GM12878 (cell line): ENCODE results near the gene ABCC1. TPM values are rescaled to one million over a fixed set of nuclear protein-coding genes. Genes with fewer than 3 reads are reported as not detected.

Experiments used
- ATAC-seq: fragments of 200-7000 bp; cut with Tn5 transposase; 3 replicates; pipeline ENCODE4 v1.9.1; 2020; ENCODE audit warnings: mild to moderate bottlenecking, moderate library complexity
- BruUV-seq: library from RNA; stranded (reverse); fragments of 400-500 nt; replicated peaks from 2 replicates; lab custom pipeline; 2021; lab: Mats Ljungman, UMichigan
- CTCF ChIA-PET: fragments of 300-600 bp; sonication (Branson Sonifier 250); formaldehyde crosslinking; extraction: SDS; loops from one replicate; lab custom pipeline; 2021; ENCODE audit warnings: inconsistent platforms; lab: Yijun Ruan, JAX
- POLR2A ChIA-PET: fragments of 350-600 bp; formaldehyde crosslinking; extraction: SDS; loops from one replicate; lab custom pipeline; 2021; ENCODE audit warnings: inconsistent platforms; lab: Charles Lee
- RAD21 ChIA-PET: fragments of 300-600 bp; sonication (Branson Sonifier 250); formaldehyde crosslinking; loops from one replicate; lab custom pipeline; 2023; ENCODE audit warnings: antibody characterized with exemption; ENCODE audit not compliant: unreplicated experiment; lab: Charles Lee
- SMC1A ChIA-PET: fragments of 300-600 bp; sonication (Branson Sonifier 250); formaldehyde crosslinking; loops from one replicate; lab custom pipeline; 2023; ENCODE audit not compliant: unreplicated experiment, uncharacterized antibody; lab: Charles Lee
- DNase-seq: peaks from one replicate; pipeline ENCODE4 v3.0.0-alpha.2; 2011; ENCODE audit warnings: low read depth, low spot score
- FAIRE-seq: peaks from 3 replicates; lab custom pipeline; 2011; peaks lifted over from hg19 to GRCh38; lab: Jason Lieb, UNC
- H2AFZ ChIP-seq: 2 replicates; pipeline ENCODE4 v1.6.0; 2011; ENCODE audit warnings: low read depth, low read length, control low read depth; ENCODE audit not compliant: control insufficient read depth
- H3K27ac ChIP-seq: 2 replicates; pipeline ENCODE4 v1.5.1; 2011; ENCODE audit warnings: control low read depth; ENCODE audit not compliant: control insufficient read depth, insufficient read depth
- H3K27me3 ChIP-seq, 2 experiments: replicated peaks in 1 of 2; 2 replicates each; pipeline versions ENCODE4 v1.6.0 to v1.6.1; 2011; ENCODE audit warnings: low read length in 1 of 2; ENCODE audit not compliant: control insufficient read depth in 2 of 2, insufficient read depth in 2 of 2
- H3K36me3 ChIP-seq, 2 experiments: 2 replicates each; pipeline ENCODE4 v1.5.1; 2011; ENCODE audit warnings: low read length in 1 of 2; ENCODE audit not compliant: control insufficient read depth in 2 of 2, insufficient read depth in 2 of 2
- H3K4me1 ChIP-seq: 2 replicates; pipeline ENCODE4 v1.6.1; 2011; ENCODE audit warnings: mild to moderate bottlenecking, low read length, moderate library complexity, mixed read lengths; ENCODE audit not compliant: control insufficient read depth, insufficient read depth
- H3K4me2 ChIP-seq: 2 replicates; pipeline ENCODE4 v1.6.0; 2011; ENCODE audit warnings: control low read depth; ENCODE audit not compliant: control insufficient read depth, insufficient read depth
- H3K4me3 ChIP-seq: fragments of 200-600 bp; sonication (generic); 2 replicates; pipeline ENCODE4 v1.5.1; 2016
- H3K79me2 ChIP-seq: 2 replicates; pipeline ENCODE4 v1.6.0; 2011; ENCODE audit warnings: low read length; ENCODE audit not compliant: control insufficient read depth, insufficient read depth
- H3K9ac ChIP-seq: 2 replicates; pipeline ENCODE4 v1.8.0; 2011; ENCODE audit warnings: low read length, control low read depth, mixed read lengths; ENCODE audit not compliant: control insufficient read depth, insufficient read depth
- H3K9me3 ChIP-seq: replicated peaks from 3 replicates; pipeline ENCODE4 v1.5.1; 2011; ENCODE audit warnings: mild to moderate bottlenecking, low read length; ENCODE audit not compliant: control insufficient read depth, insufficient read depth
- H4K20me1 ChIP-seq: 2 replicates; pipeline ENCODE4 v1.6.0; 2011; ENCODE audit not compliant: control insufficient read depth, insufficient read depth
- BACH1 ChIP-seq: fragments of 450-650 bp; IDR thresholded peaks from 2 replicates; pipeline ENCODE4 v1.6.1; 2017; ENCODE audit warnings: mild to moderate bottlenecking, borderline replicate concordance
- BHLHE40 ChIP-seq, 2 experiments: fragments of 450-650 bp in 1 of 2; IDR thresholded peaks; 2 replicates each; pipeline ENCODE4 v1.6.1; 2011 to 2017; ENCODE audit warnings: low read depth in 2 of 2, borderline replicate concordance in 1 of 2, improper control_type of control experiment in 1 of 2, low read length in 1 of 2, mild to moderate bottlenecking in 1 of 2
- BMI1 ChIP-seq: fragments of 450-650 bp; IDR thresholded peaks from 2 replicates; pipeline ENCODE4 v1.6.1; 2016; ENCODE audit warnings: mild to moderate bottlenecking, moderate library complexity, borderline replicate concordance
- EGR1 ChIP-seq, 2 experiments: IDR thresholded peaks; 1 replicate in 1 of 2; 2 replicates in 1 of 2; pipeline ENCODE4 v1.6.1; 2011 to 2012; ENCODE audit warnings: low read depth in 2 of 2, low read length in 2 of 2, borderline replicate concordance in 1 of 2, mild to moderate bottlenecking in 1 of 2, moderate library complexity in 1 of 2
- EP300 ChIP-seq, 2 experiments: fragments of 150-350 bp in 1 of 2; IDR thresholded peaks; 2 replicates each; pipeline ENCODE4 v1.6.1; 2011 to 2012; ENCODE audit warnings: low read depth in 2 of 2, low read length in 2 of 2, borderline replicate concordance in 1 of 2, improper control_type of control experiment in 1 of 2, inconsistent platforms in 1 of 2; ENCODE audit not compliant: control insufficient read depth in 1 of 2
- ETV6 ChIP-seq, 2 experiments: fragments of 450-650 bp in 1 of 2; IDR thresholded peaks in 1 of 2; conservative IDR thresholded peaks in 1 of 2; 2 replicates each; pipeline ENCODE4 v1.6.1; 2014; ENCODE audit warnings: antibody characterized with exemption in 1 of 2, borderline replicate concordance in 1 of 2, low read depth in 1 of 2, mild to moderate bottlenecking in 1 of 2, moderate library complexity in 1 of 2
- EZH2 ChIP-seq: IDR thresholded peaks from 2 replicates; pipeline ENCODE4 v1.6.1; 2012; ENCODE audit warnings: low read depth, mild to moderate bottlenecking, control low read depth, inconsistent platforms, low read length, borderline replicate concordance; ENCODE audit not compliant: control insufficient read depth
- NRF1 ChIP-seq: conservative IDR thresholded peaks from 2 replicates; pipeline ENCODE4 v1.6.1; 2011; ENCODE audit warnings: mild to moderate bottlenecking, low read depth, low read length, improper control_type of control experiment
- RAD21 ChIP-seq: IDR thresholded peaks from 2 replicates; pipeline ENCODE4 v1.6.1; 2011; ENCODE audit warnings: mild to moderate bottlenecking, low read depth, low read length, moderate library complexity; ENCODE audit not compliant: insufficient read depth
- RAD51 ChIP-seq: fragments of 450-650 bp; IDR thresholded peaks from 2 replicates; pipeline ENCODE4 v1.6.1; 2016; ENCODE audit warnings: moderate library complexity, mild to moderate bottlenecking, inconsistent platforms
- SMAD1 ChIP-seq: fragments of 450-650 bp; IDR thresholded peaks from 2 replicates; pipeline ENCODE4 v1.6.1; 2018; ENCODE audit warnings: mild to moderate bottlenecking, low read depth; ENCODE audit not compliant: partially characterized antibody
- SMAD5 ChIP-seq: IDR thresholded peaks from 2 replicates; pipeline ENCODE4 v1.6.1; 2016; ENCODE audit warnings: antibody characterized with exemption, low read depth
- SRF ChIP-seq, 2 experiments: IDR thresholded peaks; 2 replicates each; pipeline ENCODE4 v1.6.1; 2011; ENCODE audit warnings: low read depth in 2 of 2, low read length in 2 of 2, mild to moderate bottlenecking in 1 of 2, moderate library complexity in 1 of 2
- ZBTB11 ChIP-seq: fragments of 450-650 bp; formaldehyde crosslinking; IDR thresholded peaks from 2 replicates; pipeline ENCODE4 v1.5.0; 2022; ENCODE audit warnings: mild to moderate bottlenecking, missing genetic modification characterization
- ZBTB4 ChIP-seq: fragments of 450-650 bp; formaldehyde crosslinking; IDR thresholded peaks from 2 replicates; pipeline ENCODE4 v1.4.0; 2022; ENCODE audit warnings: mild to moderate bottlenecking, moderate library complexity
- ZNF207 ChIP-seq: fragments of 450-650 bp; IDR thresholded peaks from 2 replicates; pipeline ENCODE4 v1.6.1; 2014; ENCODE audit warnings: antibody characterized with exemption, mild to moderate bottlenecking, borderline replicate concordance
- WGBS: methylation state at CpG from one replicate; pipeline ENCODE4 v1.1.6; 2016; ENCODE audit warnings: low lambda C conversion rate; ENCODE audit not compliant: insufficient replicate concordance, insufficient coverage; ENCODE audit errors: missing lambda C conversion rate; 5-methylcytosine and 5-hydroxymethylcytosine counted together
- in situ Hi-C: fragments of 300-500 bp; cut with MboI; formaldehyde crosslinking; loops from 9 replicates; pipeline ENCODE4 v1.14.3; 2018; ENCODE audit warnings: mixed read lengths
- intact Hi-C: fragments of 100-400 bp; cut with micrococcal nuclease; formaldehyde crosslinking; loops from one replicate; pipeline ENCODE4 v1.14.2; 2022; ENCODE audit not compliant: unreplicated experiment
- polyA plus RNA-seq, 11 experiments: library from polyadenylated mRNA; depleted of rRNA in 4 of 11; unstranded in 6 of 11; stranded (reverse) in 5 of 11; fragments of >200 nt; fragmentation: Nextera tagmentation in 4 of 11; fragmentation: Illumina TruSeq in 1 of 11; extraction: Ambion mirVana in 4 of 11; extraction: Trizol in 1 of 11; gene quantifications; 1 replicate in 1 of 11; 2 replicates in 10 of 11; pipeline versions ENCODE4 v1.2.1 to v1.2.3, GENCODE V29; 2011 to 2016; ENCODE audit warnings: inconsistent platforms in 2 of 11, missing spikeins in 2 of 11, low read depth in 1 of 11
- total RNA-seq, 4 experiments: library from RNA; depleted of rRNA in 3 of 4; stranded (reverse); fragments of >200 nt in 3 of 4; fragmentation: Illumina TruSeq in 1 of 4; extraction: Trizol in 1 of 4; gene quantifications; 2 replicates each; pipeline versions ENCODE4 v1.2.1 to v1.2.3, GENCODE V29; 2013 to 2021

ABCC1 gene
- total and polyA plus RNA-seq, 10 of the 15 experiments (the other 5 are each of a cell fraction or from before 2014, with no cell fraction given): 3.2 to 44.6 (median 14.5) TPM

GRCh38 chr16:16017812-16018211 lies 68.4 kb downstream of the ABCC1 start:
- SMC1A ChIA-PET: no interaction called here
- CTCF ChIA-PET: no interaction called here
- Histone ChIP-seq H3K9ac (no peak overlapping the region), H3K9me3 (no peaks in the 10 kb centered on the region), H3K4me1 (no peaks in the 10 kb centered on the region), H3K27ac (no peak overlapping the region), H3K27me3 (no peaks in the 10 kb centered on the region), H3K36me3 (peaks cover 33 to 36% of the 10 kb centered on the region in 2 experiments), H2AFZ (no peak overlapping the region), H3K79me2 (no peaks in the 10 kb centered on the region), H3K4me2 (no peak overlapping the region), H3K4me3 (no peak overlapping the region), H4K20me1 (no peaks in the 10 kb centered on the region)
- FAIRE-seq (no peak), DNase-seq (no peak), ATAC-seq (no peak)
- WGBS: 96% methylated on average over 3 of the region's 3 CpGs
- BruUV-seq: no TSS peak
- RAD21 ChIA-PET: no interaction called here
- in situ Hi-C loops: no loop called here
- intact Hi-C loops: no loop called here
- POLR2A ChIA-PET: no interaction called here
- no peak for TF ChIP-seq BHLHE40 (IDR thresholded peaks at IDR 0.05; ENCODE audit: borderline replicate concordance in 1 of 2, low read depth in 2 of 2, low read length in 1 of 2)
- TF ChIP-seq SMAD1: no peak
- TF ChIP-seq ZBTB11 (CRISPR knock-in tag): no peak
- TF ChIP-seq SRF (IDR thresholded peaks at IDR 0.05; ENCODE audit: low read depth in 2 of 2, low read length in 2 of 2): no peak
- no peak for TF ChIP-seq RAD21
- TF ChIP-seq NRF1: no peak
- no peak for TF ChIP-seq RAD51
- no peak for TF ChIP-seq ETV6 (conservative IDR thresholded peaks at IDR 0.05 in 1 of 2, IDR thresholded peaks at IDR 0.05 in 1 of 2; ENCODE audit: borderline replicate concordance in 1 of 2, low read depth in 1 of 2)
- TF ChIP-seq EGR1 (IDR thresholded peaks at IDR 0.05; ENCODE audit: borderline replicate concordance in 1 of 2, low read depth in 2 of 2, low read length in 2 of 2): no peak
- TF ChIP-seq EP300 (IDR thresholded peaks at IDR 0.05; ENCODE audit: borderline replicate concordance in 1 of 2, control insufficient read depth in 1 of 2, low read depth in 2 of 2, low read length in 2 of 2): no peak
- no peak for TF ChIP-seq BACH1
- no peak for TF ChIP-seq SMAD5
- TF ChIP-seq ZBTB4: no peak
- TF ChIP-seq ZNF207: no peak
- TF ChIP-seq EZH2: no peak
- no peak for TF ChIP-seq BMI1
